Renal cortex interstitium (tissue), 15 donors: Measurements from ENCODE around the gene FGF14. TPM values are rescaled to one million over a fixed set of nuclear protein-coding genes. Genes with fewer than 3 reads are reported as not detected.

Source experiments
- DNase-seq, 11 donors: peaks; one replicate each; pipeline ENCODE4 v3.0.0-alpha.2; 2013; ENCODE audit warnings: low read depth in 9 of 11, low spot score in 4 of 11; ENCODE audit errors: extremely low read depth in 1 of 11
- long read RNA-seq, 16 experiments: transcript quantifications; one replicate each; lab custom pipeline, GENCODE V29; 2026
- polyA plus RNA-seq, 3 donors: library from polyadenylated mRNA; unstranded; fragments of 120-200 nt; gene quantifications; one replicate each; pipeline ENCODE4 v1.2.1, GENCODE V29; 2013; ENCODE audit not compliant: insufficient read length in 3 of 3

The FGF14 gene
- polyA plus RNA-seq = 1 to 10 TPM in 1 of 3 donors, under 1 TPM in 2; 0.56 to 1.1 (median 0.86) TPM
- long read RNA-seq, donor 1, partial matches to known transcripts = 0 of 2 reads
- long read RNA-seq, donor 1, other reads (novel, unspliced or antisense) = 0 of 2 reads
- long read RNA-seq, donor 2 = 0 reads
- long read RNA-seq, donor 3 = 0 reads
- long read RNA-seq, donor 4 = 0 reads
- long read RNA-seq, donor 5 = 0 reads
- long read RNA-seq, donor 6, partial matches to known transcripts = 10 of 10 reads
- long read RNA-seq, donor 6, other reads (novel, unspliced or antisense) = 0 of 10 reads
- long read RNA-seq, donor 7 = 0 reads
- long read RNA-seq, donor 8 = 0 reads
- long read RNA-seq, donor 9 = 0 reads
- long read RNA-seq, donor 10 = 0 reads
- long read RNA-seq, donor 11 = 0 reads
- long read RNA-seq, donor 12 = 0 reads
- long read RNA-seq, donor 13 = 0 reads
- long read RNA-seq, donor 14 = 0 reads
- long read RNA-seq, donor 15 = 0 reads
- long read RNA-seq, donor 16 = 0 reads

DNA sequence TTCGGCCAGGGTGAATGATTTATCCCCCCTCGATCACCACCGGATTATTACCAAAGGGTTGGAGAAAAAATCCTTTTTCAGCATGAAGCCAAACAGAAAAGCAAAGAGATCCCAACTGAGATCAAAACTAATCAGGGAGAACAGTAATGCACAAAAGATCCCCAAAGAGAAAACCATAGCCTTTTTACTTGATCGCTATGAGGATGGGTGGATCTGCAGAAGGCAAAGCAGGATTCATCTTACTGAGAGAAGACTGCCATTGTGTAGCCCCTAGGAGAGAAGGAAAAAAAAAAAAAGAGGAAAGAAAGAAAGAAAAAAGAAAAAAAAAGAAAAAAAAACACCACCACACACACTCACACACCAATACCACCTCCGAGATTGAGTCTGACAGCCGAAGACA lies at the start of gene FGF14:
FGF14 (minus strand) TSS at position 283 of the 400 bp plus-strand sequence.
- no peak for DNase-seq

DNA sequence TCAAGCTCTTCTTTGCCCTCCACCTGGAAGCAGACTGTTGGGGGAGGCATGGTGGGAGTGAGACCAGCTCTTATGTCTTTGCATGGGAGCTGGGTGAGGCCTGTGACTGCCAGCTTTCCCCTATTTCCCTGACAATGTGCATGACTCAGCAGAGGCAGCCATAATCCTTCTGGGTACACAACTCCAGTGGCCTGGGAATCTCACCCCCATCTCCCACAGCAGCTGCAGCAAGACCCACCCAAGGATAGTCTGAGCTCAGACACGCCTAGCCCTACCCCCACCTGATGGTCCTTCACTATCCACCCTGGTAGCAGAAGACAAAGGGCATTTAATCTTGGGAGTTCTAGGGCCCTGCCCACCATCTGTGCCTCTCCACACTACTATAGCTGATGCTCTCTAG lies 41.4 kb upstream of the FGF14 start:
- no peak for DNase-seq

DNA sequence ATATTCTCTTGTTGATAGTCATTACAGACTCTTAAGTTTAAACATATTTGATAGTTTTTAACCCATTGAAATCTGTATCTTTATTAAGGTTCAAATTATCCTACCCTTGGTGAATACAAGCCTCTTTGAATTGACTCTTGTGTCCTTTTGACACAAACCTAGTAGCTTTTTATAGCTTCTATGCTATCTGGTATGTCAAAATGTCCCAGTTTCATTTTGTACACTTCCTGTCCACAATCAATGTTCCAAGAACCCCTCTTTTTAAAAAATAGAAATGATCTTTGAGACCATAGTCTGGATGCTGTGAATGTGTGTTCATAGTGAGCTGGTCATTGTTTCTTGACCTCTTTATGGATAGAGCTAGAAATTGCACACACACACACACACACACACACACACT lies 39.2 kb upstream of the FGF14 start:
- no peak for DNase-seq

DNA sequence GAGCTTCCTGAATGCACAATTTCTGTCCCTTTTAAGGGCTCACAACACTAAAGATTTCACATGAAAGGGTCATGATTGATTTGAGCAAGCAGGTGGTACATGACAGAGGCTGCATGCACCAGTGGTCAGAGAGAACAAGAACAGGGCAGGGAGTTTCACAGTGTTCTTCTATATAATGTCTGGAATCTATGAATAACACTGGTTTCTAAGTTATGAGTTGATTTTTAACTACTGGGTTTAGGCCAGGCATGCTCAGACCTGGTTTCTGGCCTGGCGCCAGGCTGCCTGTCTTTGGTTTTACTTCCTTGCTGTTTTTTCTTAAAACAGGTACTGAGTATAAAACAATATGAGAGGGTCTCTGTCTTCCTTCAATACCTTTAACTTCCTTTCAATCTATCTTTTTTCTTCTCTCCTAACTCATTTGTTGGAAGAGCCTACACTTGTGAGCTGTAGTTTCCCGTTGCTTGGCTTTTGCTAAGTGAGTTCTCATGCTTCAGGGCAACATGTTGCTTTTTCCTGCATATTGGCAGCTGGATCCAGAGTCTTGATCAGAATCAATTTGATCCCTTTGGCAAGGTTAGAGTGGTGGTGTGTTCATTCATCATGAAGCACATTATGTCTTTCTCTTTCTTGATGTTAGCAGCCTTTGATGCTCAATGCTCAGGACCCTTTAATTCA lies 38.5 kb upstream of the FGF14 start:
- DNase-seq = peak in 3 of 11 donors; percentile 3 to 24 (median 5)

DNA sequence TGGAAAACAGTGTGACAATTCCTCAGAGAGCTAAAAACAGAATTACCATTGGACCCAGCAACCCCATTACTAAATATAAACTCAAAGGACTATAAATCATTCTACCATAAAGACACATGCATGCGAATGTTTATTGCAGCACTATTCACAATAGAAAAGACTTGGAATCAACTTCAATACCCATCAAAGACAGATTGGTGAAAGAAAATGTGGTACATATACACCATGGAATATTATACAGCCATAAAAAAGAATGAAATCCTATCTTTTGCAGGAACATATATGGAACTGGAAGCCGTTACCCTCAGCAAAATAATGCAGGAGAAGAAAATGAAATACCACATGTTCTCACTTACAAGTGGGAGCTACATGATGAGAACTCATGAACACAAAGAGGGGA lies 20.8 kb upstream of the FGF14 start:
- no peak for DNase-seq

DNA sequence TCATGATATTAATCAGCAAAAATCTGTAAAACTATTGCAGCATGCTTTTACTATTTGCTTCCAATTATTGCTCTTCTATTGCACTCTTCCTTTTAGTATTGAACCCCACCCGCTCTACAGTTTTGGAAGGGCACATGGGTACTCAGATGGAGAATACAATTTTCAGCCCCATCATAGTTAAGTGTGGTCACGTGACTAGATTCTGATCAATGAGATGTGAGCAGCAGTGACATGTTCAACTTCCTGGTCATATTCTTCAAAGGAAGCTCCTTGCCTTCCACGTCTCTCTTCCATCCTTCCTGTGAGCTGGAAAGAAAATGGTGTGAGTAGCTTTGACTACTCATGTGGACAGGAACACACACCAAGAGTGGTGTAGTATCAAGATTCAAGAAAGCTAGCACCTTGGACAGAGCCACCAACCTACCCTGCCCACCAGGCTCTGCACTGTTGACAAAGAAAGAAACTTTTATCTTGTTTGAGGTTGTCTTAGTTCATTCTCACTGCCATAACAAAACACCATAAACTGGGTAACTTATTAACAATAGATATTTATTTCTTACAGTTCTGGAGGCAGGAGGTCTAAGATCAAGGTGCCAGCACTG lies 3.8 kb upstream of the FGF14 start:
- DNase-seq = peak in 1 of 11 donors; percentile 50

DNA sequence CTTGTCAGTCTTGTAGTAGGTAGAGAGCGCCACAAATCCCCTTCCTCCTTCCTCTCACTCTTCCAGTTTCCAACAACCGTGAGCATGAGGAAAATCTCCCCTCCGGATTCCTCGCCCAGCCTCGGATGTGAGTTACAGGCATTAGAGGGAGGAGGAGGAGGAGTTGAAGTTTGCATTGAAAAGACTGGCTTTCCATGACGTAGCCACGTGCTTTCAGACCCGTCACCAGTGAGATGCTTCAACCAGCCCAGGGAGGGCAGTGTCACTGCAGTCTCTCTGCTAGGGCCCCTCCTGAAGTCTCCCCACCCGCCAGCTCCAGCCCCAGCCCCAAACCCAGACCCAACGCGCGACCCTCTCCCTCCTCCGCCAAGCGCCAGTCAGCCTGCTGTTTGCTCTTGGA lies 442 bp upstream of the FGF14 start:
- peak in 1 of 11 donors; percentile 17 for DNase-seq

DNA sequence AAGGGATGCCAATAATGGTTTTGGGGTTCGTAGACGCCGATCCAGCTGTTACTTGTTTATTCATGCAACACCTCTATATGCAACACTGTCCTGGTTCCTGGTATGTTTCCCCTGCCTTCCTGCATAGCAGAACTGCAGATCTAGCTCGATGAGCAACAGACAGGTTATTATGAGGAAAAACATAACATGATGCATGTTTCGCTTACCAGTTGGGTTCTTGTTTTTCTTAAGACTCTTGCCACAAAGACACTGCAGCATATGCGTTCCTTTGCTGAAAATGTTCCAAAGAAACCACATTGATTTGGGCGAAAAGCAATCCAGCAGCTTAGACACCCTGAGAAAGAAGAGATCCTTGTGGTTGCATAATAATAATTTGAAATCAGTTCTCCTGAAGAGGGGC lies 583 bp downstream of the FGF14 start:
- no peak for DNase-seq

DNA sequence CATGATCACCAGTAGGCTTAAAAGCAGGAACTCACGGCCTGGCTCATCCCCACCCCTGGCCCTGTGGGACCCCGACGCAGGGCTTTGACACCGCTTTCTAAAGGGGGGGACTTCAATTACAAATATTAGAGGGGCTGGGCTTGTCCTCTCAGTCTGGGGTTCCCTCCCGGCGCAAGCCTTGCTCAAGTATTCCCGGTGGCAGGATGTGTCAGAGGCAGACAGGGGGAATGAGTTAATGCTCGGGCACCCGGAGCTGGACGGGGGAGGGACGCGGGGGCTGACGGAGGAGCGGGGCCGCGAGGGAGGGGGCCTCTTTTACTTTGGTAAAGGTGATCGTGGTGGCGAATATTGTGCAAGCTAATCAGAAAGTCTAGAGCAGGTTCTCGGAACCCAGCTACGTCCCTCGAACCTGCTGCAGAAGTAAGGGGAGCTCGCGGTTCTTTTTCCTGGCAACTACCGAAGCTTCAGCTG lies 1.1 kb downstream of the FGF14 start:
- no peak for DNase-seq

DNA sequence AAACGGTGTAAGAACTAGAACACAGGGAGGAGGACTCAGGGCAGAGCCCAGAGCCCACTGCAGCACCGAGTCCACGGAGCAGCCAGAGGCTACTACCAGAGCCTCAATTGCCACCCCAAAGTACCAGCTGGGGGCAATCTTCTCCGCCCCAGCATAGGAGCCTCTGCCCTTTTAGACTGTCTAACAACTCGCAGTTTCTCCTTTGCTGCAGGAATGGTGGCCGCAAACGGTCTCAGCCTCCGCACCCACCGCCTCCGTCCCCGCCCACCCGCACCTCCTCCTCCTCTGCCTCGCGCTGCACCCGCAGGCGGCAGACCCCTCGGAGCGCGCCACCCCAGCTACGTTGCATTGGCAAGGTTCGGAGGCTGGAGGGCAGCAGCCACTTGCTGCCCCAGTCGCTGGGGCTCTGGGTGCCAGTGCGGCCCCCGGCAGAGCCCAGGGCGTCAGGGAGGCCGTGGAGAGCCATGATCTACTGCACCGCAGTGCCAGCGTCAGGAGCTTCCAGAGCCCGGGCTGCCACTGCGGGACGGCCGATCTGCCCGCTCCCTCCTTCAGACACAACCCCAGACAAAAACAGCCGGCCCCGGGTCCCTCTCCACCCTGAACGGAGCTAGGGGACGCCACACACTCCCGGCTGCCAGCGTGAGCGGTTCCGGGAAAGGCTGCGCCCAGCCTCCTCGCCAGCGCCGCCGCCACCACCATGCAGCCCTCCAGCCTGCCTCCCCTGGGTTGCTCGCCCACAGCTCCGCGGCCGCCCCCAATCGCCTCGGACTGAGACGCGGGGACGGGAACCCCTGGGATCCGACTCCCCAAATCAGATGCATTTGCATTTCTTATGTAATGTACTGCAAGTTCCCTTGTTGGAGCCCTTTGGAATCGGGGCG lies 1.8 kb downstream of the FGF14 start:
- no peak for DNase-seq

DNA sequence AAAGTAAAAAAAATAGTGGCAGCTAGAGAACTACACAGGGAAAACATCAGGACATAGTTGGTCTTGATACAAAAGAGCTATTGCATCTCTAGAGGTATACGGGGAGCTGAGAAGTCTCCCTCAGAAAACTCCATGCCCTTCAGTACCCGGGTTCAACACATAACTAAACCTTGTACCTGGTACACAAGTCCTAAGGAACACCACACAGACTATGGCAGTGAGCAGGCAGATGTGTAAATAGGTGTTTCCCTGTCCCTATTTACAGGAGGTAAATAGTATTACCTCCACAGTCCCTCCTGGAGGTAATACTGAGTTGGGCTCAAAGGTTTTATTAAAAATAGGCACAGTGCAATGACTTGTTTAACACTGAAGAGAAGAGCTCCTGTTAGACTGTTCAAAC lies 5.9 kb downstream of the FGF14 start:
- no peak for DNase-seq

DNA sequence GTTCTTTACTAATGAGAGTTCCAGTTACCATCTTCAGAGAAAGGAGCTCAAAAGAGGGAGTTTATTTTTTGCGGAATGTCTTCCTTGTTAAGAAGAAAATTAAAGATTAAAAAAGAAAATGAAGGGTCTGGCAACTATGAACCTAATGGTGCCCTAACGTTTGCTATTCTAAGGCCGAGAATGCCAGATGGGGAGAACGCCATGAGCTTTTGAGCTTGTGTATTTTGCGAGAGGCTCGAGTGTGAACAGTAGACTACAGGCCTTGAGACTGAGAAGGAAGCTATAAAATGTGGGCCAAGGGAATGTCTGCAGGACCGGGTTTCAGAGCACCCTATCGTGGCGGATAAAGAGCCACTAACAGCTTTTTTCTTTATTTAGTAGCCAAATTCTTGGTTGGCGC lies 6.7 kb downstream of the FGF14 start:
- DNase-seq = no peak

DNA sequence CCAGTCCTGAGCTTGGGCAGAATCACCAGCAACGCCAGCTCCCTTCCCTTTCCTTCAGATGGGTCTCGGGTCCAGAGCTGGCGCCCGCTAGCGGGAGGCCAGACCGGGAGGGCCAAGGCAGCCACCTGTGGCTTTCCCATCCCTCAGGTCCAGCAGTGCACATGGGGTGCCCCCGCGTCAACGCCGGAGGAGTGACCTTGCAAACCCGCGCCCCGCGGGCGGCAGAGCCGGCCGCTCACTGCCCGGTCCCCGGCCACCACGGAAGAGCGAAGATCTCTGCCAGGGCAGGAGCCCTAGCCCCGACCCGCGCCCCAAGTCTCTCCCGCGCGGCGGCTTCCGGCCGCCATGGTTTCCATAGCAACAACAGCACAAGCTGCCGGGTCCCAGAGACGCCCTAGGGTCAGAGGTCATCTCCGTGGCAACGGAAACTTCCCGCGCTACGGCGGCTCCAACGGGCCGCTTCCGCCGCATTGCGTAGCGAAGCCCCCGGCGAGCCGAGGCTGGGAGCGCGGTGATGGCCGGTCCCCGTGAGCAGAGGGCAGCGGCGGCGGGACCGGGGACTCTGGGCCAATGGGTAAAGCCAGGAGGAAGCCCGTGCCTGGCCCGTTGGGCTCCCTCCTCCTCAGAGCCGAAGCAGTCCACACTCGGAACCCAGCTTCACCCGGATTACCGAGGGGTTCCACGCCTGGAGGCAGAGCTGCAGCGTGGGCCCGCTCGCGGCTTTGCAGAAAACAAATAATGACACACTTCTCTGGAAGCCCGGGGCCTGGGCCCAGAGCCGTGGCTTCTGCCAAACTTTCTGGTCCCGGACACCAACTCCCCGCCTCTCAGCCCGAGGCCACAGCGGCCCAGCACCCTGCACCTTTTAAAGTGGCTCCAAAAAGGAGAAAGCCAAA lies 7.4 kb downstream of the FGF14 start:
- DNase-seq = peak; percentile 90 to 98 (median 93)

DNA sequence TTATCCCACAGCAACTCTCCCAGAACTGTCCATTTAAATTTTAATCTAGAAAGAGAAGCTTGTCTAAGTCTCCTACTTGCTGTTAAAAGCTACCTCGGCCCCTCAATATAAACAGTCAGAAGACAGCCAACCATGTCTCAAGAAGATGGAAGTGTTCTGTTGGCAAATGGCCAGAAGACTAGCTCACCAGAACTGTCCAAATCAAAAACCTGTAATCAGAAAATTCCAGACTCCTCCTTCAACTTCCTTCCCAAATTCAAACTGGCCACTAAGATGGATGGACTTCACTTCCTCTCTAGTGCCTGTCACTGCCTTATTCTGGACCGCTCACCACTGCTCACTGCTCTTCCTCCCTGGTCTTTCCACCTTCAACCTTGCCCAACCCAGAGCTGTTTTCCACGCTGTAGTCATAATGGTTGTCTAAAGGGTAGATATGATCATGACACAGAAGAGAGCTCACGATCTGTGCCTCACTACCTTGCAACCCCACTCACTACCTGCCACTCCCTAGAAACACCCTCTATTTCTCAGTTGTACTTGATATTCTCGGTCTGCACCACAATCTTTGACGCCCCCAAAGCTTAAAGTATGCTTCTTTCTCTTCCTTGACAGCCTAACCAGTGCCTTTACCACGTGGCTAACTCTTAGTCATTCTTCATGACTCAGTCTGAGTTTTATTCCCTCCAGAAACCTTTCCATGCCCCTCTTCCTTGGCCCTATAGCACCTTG lies 9.2 kb downstream of the FGF14 start:
- no peak for DNase-seq

DNA sequence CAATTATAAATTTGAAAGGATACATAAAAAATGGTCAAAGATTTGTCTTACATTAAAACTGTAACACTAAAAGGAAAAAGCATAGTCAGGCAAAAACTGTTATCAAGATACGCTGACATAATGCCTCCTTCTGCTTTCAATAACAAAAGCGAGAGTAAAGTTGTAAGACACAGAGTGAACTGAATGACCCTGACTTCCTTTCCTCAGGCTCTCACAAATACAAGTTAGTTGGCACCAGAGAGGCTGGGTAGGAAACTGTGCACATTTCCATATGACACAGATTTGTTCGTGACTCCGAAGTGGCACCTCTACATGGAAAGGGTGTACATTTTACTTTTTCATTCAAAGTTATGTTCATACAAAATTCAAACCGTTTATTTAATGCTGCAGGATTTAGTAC lies 15.4 kb downstream of the FGF14 start:
- DNase-seq = no peak

DNA sequence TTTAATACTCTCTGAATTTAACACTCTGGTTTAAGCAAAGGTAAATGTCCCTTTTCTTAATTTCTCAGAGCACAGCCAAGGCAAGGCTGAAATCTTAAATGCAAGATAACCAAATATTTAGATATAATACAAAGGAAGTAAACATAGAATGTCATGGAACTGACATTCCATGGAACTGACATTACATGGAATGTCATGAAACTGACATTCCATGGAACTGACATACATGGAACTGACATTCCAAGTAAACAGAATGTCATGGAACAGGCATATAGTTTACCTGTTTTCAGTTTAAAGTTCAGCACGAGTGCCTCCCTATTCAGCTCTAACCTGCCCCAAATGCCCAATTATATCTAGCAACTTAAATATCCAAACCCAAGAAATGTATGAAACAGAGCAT lies 21.8 kb downstream of the FGF14 start:
- no peak for DNase-seq

DNA sequence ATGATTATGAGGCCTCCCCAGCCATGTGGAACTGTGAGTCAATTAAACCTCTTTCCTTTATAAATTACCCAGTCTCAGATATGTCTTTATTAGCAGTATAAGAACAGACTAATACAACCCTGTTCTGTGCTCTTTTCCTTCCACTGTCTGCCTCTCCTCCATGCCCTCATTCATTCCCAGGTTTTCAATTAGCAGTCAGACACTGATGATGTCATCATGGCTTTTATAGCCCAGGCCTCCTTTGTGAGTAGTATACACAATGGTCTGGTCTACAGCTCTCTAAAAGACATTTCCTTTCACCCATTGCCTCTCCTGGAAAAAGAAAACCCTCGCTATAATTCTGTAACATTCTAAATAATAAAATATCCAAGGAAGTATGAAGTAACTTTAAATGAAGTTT lies 25.5 kb downstream of the FGF14 start:
- DNase-seq = no peak
